ENCODE measurements around the gene AURKAIP1. TPM values are rescaled to one million over a fixed set of nuclear protein-coding genes. Genes with fewer than 3 reads are reported as not detected.

The AURKAIP1 gene
- total and polyA plus RNA-seq, 2 of the 13 experiments (the other 11 are each of a cell fraction or from before 2014, with no cell fraction given): 69.5 to 175 TPM

- peak; percentile 96 for TF ChIP-seq PATZ1 (CRISPR knock-in tag; IDR thresholded peaks at IDR 0.05)
- peak; percentile 87 for TF ChIP-seq SAP130 (CRISPR knock-in tag; IDR thresholded peaks at IDR 0.05; ENCODE audit: low read depth)
- TF ChIP-seq PTBP1 (IDR thresholded peaks at IDR 0.05; ENCODE audit: low read depth, low read length, poor library complexity, severe bottlenecking): peak; percentile 28
- TF ChIP-seq RERE (CRISPR knock-in tag; IDR thresholded peaks at IDR 0.05; ENCODE audit: low read depth): no peak
- no peak for TF ChIP-seq KLF15 (CRISPR knock-in tag; IDR thresholded peaks at IDR 0.05; ENCODE audit: borderline replicate concordance)
- TF ChIP-seq MAZ (IDR thresholded peaks at IDR 0.05; ENCODE audit: borderline replicate concordance, low read depth, low read length): no peak
- peak; percentile 51; the same call in 1 of the 2 replicates for TF ChIP-seq MAZ (CRISPR knock-in tag; IDR thresholded peaks at IDR 0.05; ENCODE audit: low read depth)
- no peak for TF ChIP-seq ARID5B (CRISPR knock-in tag; IDR thresholded peaks at IDR 0.05)
- no peak; the same call in 1 of the 2 replicates for TF ChIP-seq ZBTB7A (CRISPR knock-in tag; IDR thresholded peaks at IDR 0.05)
- no peak for TF ChIP-seq NFIC (IDR thresholded peaks at IDR 0.05; ENCODE audit: low read length)
- TF ChIP-seq MEIS2 (CRISPR knock-in tag; IDR thresholded peaks at IDR 0.05): no peak
- peak; percentile 9; the same call in 1 of the 2 replicates for TF ChIP-seq ELF3 (CRISPR knock-in tag; IDR thresholded peaks at IDR 0.05)
- no peak; the same call in 1 of the 2 replicates for TF ChIP-seq ZBTB3 (CRISPR knock-in tag; IDR thresholded peaks at IDR 0.05; ENCODE audit: borderline replicate concordance, low read depth)
- peak; percentile 51 for TF ChIP-seq KDM2A (CRISPR knock-in tag; IDR thresholded peaks at IDR 0.05; ENCODE audit: borderline replicate concordance, low read depth)
- peak; percentile 85; the same call in 1 of the 2 replicates for TF ChIP-seq SNAI1 (CRISPR knock-in tag; IDR thresholded peaks at IDR 0.05; ENCODE audit: borderline replicate concordance)
- TF ChIP-seq ZNF34 (CRISPR knock-in tag; IDR thresholded peaks at IDR 0.05; ENCODE audit: borderline replicate concordance): peak; percentile 78; the same call in 1 of the 2 replicates
- peak in 1 of 2 experiments; percentile 47; a peak in 1 of 4 replicates for TF ChIP-seq POLR2A (IDR thresholded peaks at IDR 0.05; ENCODE audit: insufficient read depth in 1 of 2, low read depth in 2 of 2, low read length in 2 of 2)
Observed at GRCh38 chr1:1347663-1348419, 27.2 kb downstream of the AURKAIP1 start (continued).
